Common myeloid progenitor, CD34-positive (primary cell): Measurements from ENCODE around the gene PDE4B.
A peak's percentile ranks its signal among the peaks of the same experiment; 100 is the strongest.

Source experiments
- CTCF ChIA-PET: fragments of 350-600 bp; sonication (Branson Sonifier 250); formaldehyde crosslinking; loops from one replicate; lab custom pipeline; 2021; ENCODE audit warnings: antibody characterized with exemption; lab: Charles Lee
- POLR2A ChIA-PET: fragments of 350-600 bp; sonication (Branson Sonifier 250); formaldehyde crosslinking; loops from one replicate; lab custom pipeline; 2021; ENCODE audit warnings: antibody characterized with exemption; lab: Charles Lee
- DNase-seq, 3 donors: peaks; one replicate each; pipeline versions ENCODE4 v3.0.0 to v3.0.0-alpha.2; 2013
- H3K27ac ChIP-seq, 2 experiments: 1 replicate in 1 of 2; 2 replicates in 1 of 2; pipeline ENCODE4 v1.7.0; 2013; ENCODE audit warnings: inconsistent platforms in 2 of 2, low read length in 2 of 2, mild to moderate bottlenecking in 2 of 2, low read depth in 1 of 2, moderate library complexity in 1 of 2; ENCODE audit not compliant: severe bottlenecking in 2 of 2, insufficient read depth in 1 of 2, poor library complexity in 1 of 2
- H3K27me3 ChIP-seq, 5 experiments: replicated peaks in 2 of 5; 1 replicate in 3 of 5; 2 replicates in 2 of 5; pipeline versions ENCODE4 v1.6.1 to v1.7.0; 2013; ENCODE audit warnings: low read length in 4 of 5, mild to moderate bottlenecking in 2 of 5, moderate library complexity in 2 of 5, inconsistent platforms in 1 of 5; ENCODE audit not compliant: insufficient read depth in 5 of 5, control insufficient read depth in 4 of 5
- H3K36me3 ChIP-seq, 4 experiments: 1 replicate in 2 of 4; 2 replicates in 2 of 4; pipeline versions ENCODE4 v1.6.1 to v1.7.0; 2013; ENCODE audit warnings: low read length in 3 of 4, control low read depth in 1 of 4, mild to moderate bottlenecking in 1 of 4; ENCODE audit not compliant: control insufficient read depth in 4 of 4, insufficient read depth in 4 of 4
- H3K4me1 ChIP-seq, 4 experiments: 1 replicate in 3 of 4; 2 replicates in 1 of 4; pipeline versions ENCODE4 v1.6.1 to v1.7.1; 2013; ENCODE audit warnings: low read length in 3 of 4, mild to moderate bottlenecking in 3 of 4, control low read depth in 1 of 4, inconsistent platforms in 1 of 4, moderate library complexity in 1 of 4; ENCODE audit not compliant: control insufficient read depth in 4 of 4, insufficient read depth in 4 of 4; ENCODE audit errors: control extremely low read depth in 1 of 4
- H3K4me3 ChIP-seq, 7 experiments: 1 replicate in 4 of 7; 2 replicates in 3 of 7; pipeline versions ENCODE4 v1.5.1 to v1.7.0; 2013; ENCODE audit warnings: mild to moderate bottlenecking in 7 of 7, low read length in 6 of 7, moderate library complexity in 6 of 7, inconsistent platforms in 2 of 7, low read depth in 2 of 7, control low read depth in 1 of 7; ENCODE audit not compliant: insufficient read depth in 4 of 7, control insufficient read depth in 1 of 7; ENCODE audit errors: extremely low read depth in 1 of 7
- H3K9me3 ChIP-seq, 5 experiments: 1 replicate in 4 of 5; 2 replicates in 1 of 5; pipeline versions ENCODE4 v1.6.1 to v1.7.1; 2013; ENCODE audit warnings: low read length in 4 of 5, mild to moderate bottlenecking in 2 of 5, inconsistent platforms in 1 of 5, low read depth in 1 of 5, moderate library complexity in 1 of 5; ENCODE audit not compliant: control insufficient read depth in 4 of 5, insufficient read depth in 2 of 5; ENCODE audit errors: control extremely low read depth in 1 of 5
- WGBS: methylation state at CpG from one replicate; pipeline ENCODE4 v1.1.5; 2013; ENCODE audit not compliant: insufficient coverage; 5-methylcytosine and 5-hydroxymethylcytosine counted together

Gene PDE4B

DNA sequence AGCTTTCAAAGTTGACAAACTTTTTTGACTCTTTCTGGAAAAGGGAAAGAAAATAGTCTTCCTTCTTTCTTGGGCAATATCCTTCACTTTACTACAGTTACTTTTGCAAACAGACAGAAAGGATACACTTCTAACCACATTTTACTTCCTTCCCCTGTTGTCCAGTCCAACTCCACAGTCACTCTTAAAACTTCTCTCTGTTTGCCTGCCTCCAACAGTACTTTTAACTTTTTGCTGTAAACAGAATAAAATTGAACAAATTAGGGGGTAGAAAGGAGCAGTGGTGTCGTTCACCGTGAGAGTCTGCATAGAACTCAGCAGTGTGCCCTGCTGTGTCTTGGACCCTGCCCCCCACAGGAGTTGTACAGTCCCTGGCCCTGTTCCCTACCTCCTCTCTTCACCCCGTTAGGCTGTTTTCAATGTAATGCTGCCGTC is 580.5 kb downstream of the PDE4B start:
- peaks cover 7 to 33% (median 23%) of the 10 kb centered on the region in 4 experiments for H3K36me3 ChIP-seq
- peak overlapping the region; percentile 18 to 72 for H3K27ac ChIP-seq
- H3K27me3 ChIP-seq: no peaks in the 10 kb centered on the region
- peak overlapping the region in 6 of 7 experiments; percentile 5 to 47 (median 23) for H3K4me3 ChIP-seq
- ChIA-PET CTCF (interaction anchor here (0.6 to 1.8 kb wide), 3 partner anchors 11 to 72 kb away, joined by 3 to 8 read pairs (median 7); no protein-coding TSS in a partner anchor), POLR2A (no interaction called here)
- no peaks in the 10 kb centered on the region for H3K9me3 ChIP-seq
- peak in 2 of 3 donors; percentile 55 to 72 for DNase-seq
- WGBS: 0% methylated on average over 2 of the region's 4 CpGs
- H3K4me1 ChIP-seq: peaks cover 37 to 55% (median 48%) of the 10 kb centered on the region in 4 experiments

DNA sequence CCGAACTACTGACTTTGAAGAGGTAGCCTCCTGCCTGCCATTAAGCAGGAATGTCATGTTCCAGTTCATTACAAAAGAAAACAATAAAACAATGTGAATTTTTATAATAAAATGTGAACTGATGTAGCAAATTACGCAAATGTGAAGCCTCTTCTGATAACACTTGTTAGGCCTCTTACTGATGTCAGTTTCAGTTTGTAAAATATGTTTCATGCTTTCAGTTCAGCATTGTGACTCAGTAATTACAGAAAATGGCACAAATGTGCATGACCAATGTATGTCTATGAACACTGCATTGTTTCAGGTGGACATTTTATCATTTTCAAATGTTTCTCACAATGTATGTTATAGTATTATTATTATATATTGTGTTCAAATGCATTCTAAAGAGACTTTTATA is 581.5 kb downstream of the PDE4B start:
- no peak for DNase-seq
- CTCF ChIA-PET: interaction anchor here (1.9 to 3.1 kb wide), 2 partner anchors 13 to 109 kb away, joined by 6 to 12 read pairs; no protein-coding TSS in a partner anchor
- H3K36me3 ChIP-seq: peaks cover 3 to 23% (median 16%) of the 10 kb centered on the region in 4 experiments
- peak overlapping the region; percentile 35 to 72 for H3K27ac ChIP-seq
- no peaks in the 10 kb centered on the region for H3K27me3 ChIP-seq
- 100% methylated on average over 1 of the region's 2 CpGs for WGBS
- H3K4me3 ChIP-seq: peak overlapping the region in 2 of 7 experiments; percentile 30 to 47
- peaks cover 37 to 55% (median 48%) of the 10 kb centered on the region in 4 experiments for H3K4me1 ChIP-seq
- no peaks in the 10 kb centered on the region for H3K9me3 ChIP-seq
- POLR2A ChIA-PET: interaction anchor here (1.2 kb wide), 1 partner anchor 70 kb away, joined by 4 read pairs; no protein-coding TSS in a partner anchor

DNA sequence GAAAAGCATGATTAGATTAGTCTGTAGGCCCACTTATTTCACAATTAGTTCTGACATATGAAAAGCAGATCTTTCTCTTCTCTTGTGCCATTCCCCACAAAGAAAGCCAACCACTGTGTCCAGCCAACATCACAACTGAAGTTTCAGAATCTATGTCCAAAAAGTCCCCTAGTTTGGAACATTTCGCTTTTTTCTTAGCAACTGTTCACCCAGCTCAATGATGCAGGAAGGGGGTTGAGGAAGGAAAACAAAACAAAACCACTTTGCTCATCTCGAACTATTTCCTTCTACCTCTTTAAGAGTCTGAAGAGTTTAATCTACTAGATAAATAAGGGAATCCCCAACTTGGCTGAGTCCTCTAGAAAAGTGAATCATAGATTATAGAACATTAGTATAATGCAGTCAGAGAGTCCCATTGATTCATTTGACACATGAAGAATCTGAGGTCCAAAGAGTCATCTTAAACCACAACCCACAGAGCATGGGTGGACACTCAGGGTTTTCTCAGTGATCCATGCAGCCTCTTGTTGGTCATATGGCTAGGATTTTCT is 581.9 kb downstream of the PDE4B start:
- H3K4me3 ChIP-seq: peak overlapping the region in 1 of 7 experiments; percentile 30
- ChIA-PET CTCF (interaction anchor here (0.7 to 3.1 kb wide), 9 partner anchors 10 to 116 kb away, joined by 3 to 12 read pairs (median 5); no protein-coding TSS in a partner anchor), POLR2A (interaction anchor here (1.2 kb wide), 1 partner anchor 70 kb away, joined by 4 read pairs; no protein-coding TSS in a partner anchor)
- H3K27ac ChIP-seq: peak overlapping the region in 1 of 2 experiments; percentile 47
- WGBS: no CpG with 5 or more reads among the region's 2 CpGs
- peaks cover 37 to 55% (median 48%) of the 10 kb centered on the region in 4 experiments for H3K4me1 ChIP-seq
- peaks cover 0 to 18% (median 12%) of the 10 kb centered on the region in 4 experiments for H3K36me3 ChIP-seq
- DNase-seq: peak in 2 of 3 donors; percentile 64 to 70
- H3K27me3 ChIP-seq: no peaks in the 10 kb centered on the region
- H3K9me3 ChIP-seq: no peaks in the 10 kb centered on the region

DNA sequence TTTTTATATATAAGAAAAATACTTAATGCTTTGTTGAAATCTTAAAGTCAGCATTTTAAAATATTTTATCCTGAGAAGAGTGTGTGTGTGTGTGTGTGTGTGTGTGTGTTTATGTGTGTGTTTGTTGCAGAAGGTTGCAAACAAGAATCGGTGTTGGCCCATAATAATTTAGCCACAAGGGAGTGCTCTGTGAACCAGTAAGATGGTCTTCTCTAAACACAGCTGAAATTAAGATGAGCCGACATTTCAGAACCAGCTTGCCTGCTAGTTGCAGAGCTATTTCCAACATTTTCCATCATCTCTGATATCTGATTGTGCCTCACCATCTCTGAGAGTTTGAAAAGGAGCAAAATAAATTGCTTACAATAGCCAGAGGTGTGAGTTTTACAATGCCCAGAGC is 582.4 kb downstream of the PDE4B start:
- Histone ChIP-seq H3K9me3 (no peaks in the 10 kb centered on the region), H3K36me3 (peaks cover 0 to 16% (median 11%) of the 10 kb centered on the region in 4 experiments), H3K27me3 (no peaks in the 10 kb centered on the region), H3K27ac (no peak overlapping the region), H3K4me3 (no peak overlapping the region), H3K4me1 (peaks cover 37 to 55% (median 47%) of the 10 kb centered on the region in 4 experiments)
- 80% methylated on average over 2 of the region's 2 CpGs for WGBS
- peak in 2 of 3 donors; percentile 42 to 44 for DNase-seq
- ChIA-PET POLR2A (interaction anchor here (0.7 to 1.2 kb wide), 2 partner anchors 69 to 1808 kb away, joined by 3 to 4 read pairs; no protein-coding TSS in a partner anchor), CTCF (interaction anchor here (0.7 to 3.7 kb wide), 11 partner anchors 9 to 116 kb away, joined by 3 to 18 read pairs (median 5); no protein-coding TSS in a partner anchor)

DNA sequence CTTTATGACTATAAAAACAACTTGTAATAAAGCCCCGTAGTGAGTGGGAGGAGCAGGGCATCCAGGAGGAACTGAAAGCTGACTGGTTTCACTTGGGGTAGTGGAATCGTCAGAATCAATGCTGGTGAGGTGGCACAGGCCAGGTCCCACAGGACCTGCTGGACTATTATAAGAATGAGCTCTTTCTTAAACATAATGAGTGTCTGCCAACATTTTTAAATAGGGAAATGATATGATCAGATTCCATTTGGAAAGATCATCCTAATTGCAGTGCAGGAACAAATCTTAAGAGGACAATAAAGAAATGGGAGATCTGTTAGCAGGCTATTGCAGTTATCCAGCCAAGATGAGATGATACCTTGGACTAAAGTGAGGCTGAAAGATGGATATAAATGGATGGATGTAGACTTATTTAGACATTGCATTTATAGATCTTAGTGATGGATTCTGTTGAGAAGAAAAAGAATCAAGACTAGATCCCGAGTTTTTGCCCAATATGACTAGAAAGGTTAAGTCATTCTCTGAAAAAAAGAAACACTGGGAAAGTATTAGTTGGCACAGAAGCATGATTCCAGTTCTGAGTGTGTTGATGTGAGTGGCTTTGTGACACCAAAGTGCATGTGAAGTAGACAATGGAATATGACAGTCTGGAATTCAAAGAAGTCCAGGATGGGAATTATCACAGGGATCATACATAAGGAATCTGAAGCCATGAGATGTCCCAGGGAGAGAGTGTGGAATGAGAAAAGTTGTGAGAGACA is 587.9 kb downstream of the PDE4B start:
- no peaks in the 10 kb centered on the region for H3K36me3 ChIP-seq
- H3K9me3 ChIP-seq: peaks cover 3 to 12% (median 5%) of the 10 kb centered on the region in 5 experiments
- POLR2A ChIA-PET: interaction anchor here (0.6 kb wide), 1 partner anchor 352 kb away, joined by 4 read pairs; no protein-coding TSS in a partner anchor
- H3K27me3 ChIP-seq: no peaks in the 10 kb centered on the region
- peaks cover 3 to 9% (median 8%) of the 10 kb centered on the region in 4 experiments for H3K4me1 ChIP-seq
- H3K27ac ChIP-seq: no peak overlapping the region
- CTCF ChIA-PET: no interaction called here
- WGBS: 33% methylated on average over 3 of the region's 3 CpGs
- H3K4me3 ChIP-seq: peak overlapping the region in 3 of 7 experiments; percentile 15 to 29 (median 16)
- DNase-seq: peak in 2 of 3 donors; percentile 63 to 74

DNA sequence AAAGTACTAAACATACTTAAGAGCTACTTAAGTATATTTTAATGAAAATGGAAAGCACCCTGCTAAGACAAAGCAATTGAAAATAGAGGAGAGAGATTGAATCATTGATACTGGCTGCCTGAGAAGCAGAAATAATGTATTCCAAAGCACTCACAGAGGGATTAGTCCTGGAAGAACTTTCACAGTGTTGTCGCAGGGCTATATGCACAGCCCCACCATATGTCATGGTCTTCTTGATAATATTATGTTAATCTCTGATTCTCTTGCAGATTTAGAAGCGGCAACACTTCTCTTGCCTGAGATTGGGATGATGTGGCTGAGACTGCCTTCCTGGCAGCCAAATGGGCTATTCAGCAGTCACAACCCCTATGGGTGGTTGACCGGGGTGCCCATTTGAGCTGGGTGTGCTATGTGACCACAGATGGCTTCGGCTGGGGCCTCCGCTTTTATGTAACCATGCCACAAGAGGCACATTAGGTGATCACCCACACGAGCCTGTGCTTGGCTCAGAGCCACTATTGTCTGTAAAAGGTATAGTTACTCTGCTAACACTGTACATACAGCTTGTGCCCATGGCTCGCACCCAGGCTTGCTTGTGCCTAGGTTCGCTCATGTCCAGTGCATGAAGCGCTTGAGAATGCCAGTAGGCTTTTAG is 589.1 kb downstream of the PDE4B start:
- H3K4me3 ChIP-seq: no peak overlapping the region
- DNase-seq: no peak
- CTCF ChIA-PET: interaction anchor here (1.3 kb wide), 1 partner anchor 14 kb away, joined by 3 read pairs; no protein-coding TSS in a partner anchor
- H3K4me1 ChIP-seq: peaks cover 3 to 8% (median 6%) of the 10 kb centered on the region in 4 experiments
- peaks cover 5 to 19% (median 7%) of the 10 kb centered on the region in 5 experiments for H3K9me3 ChIP-seq
- 95% methylated on average over 6 of the region's 9 CpGs for WGBS
- POLR2A ChIA-PET: interaction anchor here (0.6 kb wide), 1 partner anchor 56 kb away, joined by 3 read pairs; no protein-coding TSS in a partner anchor
- no peaks in the 10 kb centered on the region for H3K36me3 ChIP-seq
- no peak overlapping the region for H3K27ac ChIP-seq
- no peaks in the 10 kb centered on the region for H3K27me3 ChIP-seq
